ENCODE measurements around the gene SPTSSB. TPM values are rescaled to one million over a fixed set of nuclear protein-coding genes. Genes with fewer than 3 reads are reported as not detected.
A peak's percentile ranks its signal among the peaks of the same experiment; 100 is the strongest.

Gene SPTSSB
- total RNA-seq, 3 donors from 2014 or later: 0.05 TPM; not detected in 2

- Mint-ChIP-seq H3K4me3 (no peak overlapping the region), H3K9me3 (peaks cover 5% of the 10 kb centered on the region), H3K36me3 (ENCODE audit: insufficient read depth) (no peaks in the 10 kb centered on the region), H3K4me1 (ENCODE audit: low read depth) (peaks cover 27% of the 10 kb centered on the region), H3K27me3 (ENCODE audit: low read depth) (no peaks in the 10 kb centered on the region)
- no peak for ATAC-seq
- DNase-seq: no peak
These were observed 31.9 kb upstream of the SPTSSB start for GRCh38 chr3:161403251-161403650.

GRCh38 chr3:161401389-161401788, 30.1 kb upstream of the SPTSSB start:
- Mint-ChIP-seq H3K9me3 (peaks cover 14% of the 10 kb centered on the region), H3K4me1 (ENCODE audit: low read depth) (peaks cover 29% of the 10 kb centered on the region), H3K27me3 (ENCODE audit: low read depth) (no peaks in the 10 kb centered on the region), H3K4me3 (no peak overlapping the region), H3K36me3 (ENCODE audit: insufficient read depth) (no peaks in the 10 kb centered on the region)
- DNase-seq (no peak), ATAC-seq (no peak)

GRCh38 chr3:161400650-161401049, 29.3 kb upstream of the SPTSSB start:
- Mint-ChIP-seq H3K36me3 (ENCODE audit: insufficient read depth) (no peaks in the 10 kb centered on the region), H3K4me3 (no peak overlapping the region), H3K27me3 (ENCODE audit: low read depth) (no peaks in the 10 kb centered on the region), H3K9me3 (peaks cover 14% of the 10 kb centered on the region), H3K4me1 (ENCODE audit: low read depth) (peaks cover 27% of the 10 kb centered on the region)
- DNase-seq (no peak), ATAC-seq (no peak)

- Mint-ChIP-seq H3K9me3 (peaks cover 14% of the 10 kb centered on the region), H3K36me3 (ENCODE audit: insufficient read depth) (no peaks in the 10 kb centered on the region), H3K4me3 (peak overlapping the region; percentile 0), H3K4me1 (ENCODE audit: low read depth) (peaks cover 62% of the 10 kb centered on the region), H3K27me3 (ENCODE audit: low read depth) (peaks cover 2% of the 10 kb centered on the region)
- ATAC-seq: peak; percentile 76 to 78
- peak; percentile 5 for DNase-seq
These were observed 24.0 kb upstream of the SPTSSB start for GRCh38 chr3:161395115-161396012.

GRCh38 chr3:161393803-161394202, 22.5 kb upstream of the SPTSSB start:
- H3K9me3 Mint-ChIP-seq: peaks cover 14% of the 10 kb centered on the region
- H3K4me1 Mint-ChIP-seq (ENCODE audit: low read depth): peaks cover 62% of the 10 kb centered on the region
- peaks cover 6% of the 10 kb centered on the region for H3K27me3 Mint-ChIP-seq (ENCODE audit: low read depth)
- H3K4me3 Mint-ChIP-seq: no peak overlapping the region
- H3K36me3 Mint-ChIP-seq (ENCODE audit: insufficient read depth): no peaks in the 10 kb centered on the region
- no peak for ATAC-seq
- DNase-seq: no peak

- no peak overlapping the region for H3K4me3 Mint-ChIP-seq
- H3K4me1 Mint-ChIP-seq (ENCODE audit: low read depth): peaks cover 58% of the 10 kb centered on the region
- peaks cover 10% of the 10 kb centered on the region for H3K9me3 Mint-ChIP-seq
- ATAC-seq: no peak
- H3K36me3 Mint-ChIP-seq (ENCODE audit: insufficient read depth): no peaks in the 10 kb centered on the region
- peaks cover 9% of the 10 kb centered on the region for H3K27me3 Mint-ChIP-seq (ENCODE audit: low read depth)
- no peak for DNase-seq
These were observed 22.0 kb upstream of the SPTSSB start for GRCh38 chr3:161393310-161393709.

- ATAC-seq (no peak), DNase-seq (no peak)
- no peaks in the 10 kb centered on the region for H3K36me3 Mint-ChIP-seq (ENCODE audit: insufficient read depth)
- peaks cover 9% of the 10 kb centered on the region for H3K9me3 Mint-ChIP-seq
- no peak overlapping the region for H3K4me3 Mint-ChIP-seq
- peaks cover 9% of the 10 kb centered on the region for H3K27me3 Mint-ChIP-seq (ENCODE audit: low read depth)
- peaks cover 54% of the 10 kb centered on the region for H3K4me1 Mint-ChIP-seq (ENCODE audit: low read depth)
These were observed 21.5 kb upstream of the SPTSSB start for GRCh38 chr3:161392853-161393252.

- ATAC-seq (no peak), DNase-seq (no peak)
- no peaks in the 10 kb centered on the region for H3K9me3 Mint-ChIP-seq
- H3K27me3 Mint-ChIP-seq (ENCODE audit: low read depth): peaks cover 10% of the 10 kb centered on the region
- no peak overlapping the region for H3K4me3 Mint-ChIP-seq
- peaks cover 34% of the 10 kb centered on the region for H3K4me1 Mint-ChIP-seq (ENCODE audit: low read depth)
- H3K36me3 Mint-ChIP-seq (ENCODE audit: insufficient read depth): no peaks in the 10 kb centered on the region
These were observed 18.9 kb upstream of the SPTSSB start for GRCh38 chr3:161390200-161390599.

GRCh38 chr3:161389445-161390035, 18.2 kb upstream of the SPTSSB start:
- no peak overlapping the region for H3K4me3 Mint-ChIP-seq
- no peak for ATAC-seq
- no peaks in the 10 kb centered on the region for H3K36me3 Mint-ChIP-seq (ENCODE audit: insufficient read depth)
- peaks cover 10% of the 10 kb centered on the region for H3K27me3 Mint-ChIP-seq (ENCODE audit: low read depth)
- DNase-seq: no peak
- no peaks in the 10 kb centered on the region for H3K9me3 Mint-ChIP-seq
- H3K4me1 Mint-ChIP-seq (ENCODE audit: low read depth): peaks cover 27% of the 10 kb centered on the region

- no peak overlapping the region for H3K4me3 Mint-ChIP-seq
- H3K36me3 Mint-ChIP-seq (ENCODE audit: insufficient read depth): no peaks in the 10 kb centered on the region
- DNase-seq (no peak), ATAC-seq (no peak)
- H3K9me3 Mint-ChIP-seq: no peaks in the 10 kb centered on the region
- peaks cover 15% of the 10 kb centered on the region for H3K27me3 Mint-ChIP-seq (ENCODE audit: low read depth)
- H3K4me1 Mint-ChIP-seq (ENCODE audit: low read depth): peaks cover 20% of the 10 kb centered on the region
These were observed 17.5 kb upstream of the SPTSSB start for GRCh38 chr3:161388855-161389254.

- H3K9me3 Mint-ChIP-seq: no peaks in the 10 kb centered on the region
- no peak for DNase-seq
- H3K27me3 Mint-ChIP-seq (ENCODE audit: low read depth): peaks cover 19% of the 10 kb centered on the region
- ATAC-seq: no peak
- peaks cover 6% of the 10 kb centered on the region for H3K4me1 Mint-ChIP-seq (ENCODE audit: low read depth)
- H3K36me3 Mint-ChIP-seq (ENCODE audit: insufficient read depth): no peaks in the 10 kb centered on the region
- no peak overlapping the region for H3K4me3 Mint-ChIP-seq
These were observed 15.9 kb upstream of the SPTSSB start for GRCh38 chr3:161386991-161387770.

- peaks cover 24% of the 10 kb centered on the region for H3K27me3 Mint-ChIP-seq (ENCODE audit: low read depth)
- H3K36me3 Mint-ChIP-seq (ENCODE audit: insufficient read depth): no peaks in the 10 kb centered on the region
- H3K4me3 Mint-ChIP-seq: peak overlapping the region; percentile 83
- ATAC-seq (peak; percentile 65 to 71), DNase-seq (peak; percentile 10)
- H3K4me1 Mint-ChIP-seq (ENCODE audit: low read depth): peaks cover 10% of the 10 kb centered on the region
- H3K9me3 Mint-ChIP-seq: no peaks in the 10 kb centered on the region
These were observed 1.3 kb upstream of the SPTSSB start for GRCh38 chr3:161372321-161373260.

GRCh38 chr3:161369531-161369930, 1.8 kb downstream of the SPTSSB start:
- Mint-ChIP-seq H3K4me1 (ENCODE audit: low read depth) (peaks cover 10% of the 10 kb centered on the region), H3K4me3 (no peak overlapping the region), H3K36me3 (ENCODE audit: insufficient read depth) (no peaks in the 10 kb centered on the region), H3K9me3 (no peaks in the 10 kb centered on the region), H3K27me3 (ENCODE audit: low read depth) (peaks cover 22% of the 10 kb centered on the region)
- no peak for DNase-seq
- no peak for ATAC-seq
